CD4-positive, alpha-beta T cell treated with Interleukin-4 for 1 hour (primary cell): ENCODE measurements around the gene MATR3.
"Not testable (repeated sequence)": the region's sequence is repeated elsewhere in the genome, so short reads cannot be mapped to it uniquely, and the experiment has no call there.

Experiments
- DNase-seq, 2 donors: peaks; one replicate each; pipeline ENCODE4 v3.0.0-alpha.2; 2020 to 2022

MATR3 gene

DNA sequence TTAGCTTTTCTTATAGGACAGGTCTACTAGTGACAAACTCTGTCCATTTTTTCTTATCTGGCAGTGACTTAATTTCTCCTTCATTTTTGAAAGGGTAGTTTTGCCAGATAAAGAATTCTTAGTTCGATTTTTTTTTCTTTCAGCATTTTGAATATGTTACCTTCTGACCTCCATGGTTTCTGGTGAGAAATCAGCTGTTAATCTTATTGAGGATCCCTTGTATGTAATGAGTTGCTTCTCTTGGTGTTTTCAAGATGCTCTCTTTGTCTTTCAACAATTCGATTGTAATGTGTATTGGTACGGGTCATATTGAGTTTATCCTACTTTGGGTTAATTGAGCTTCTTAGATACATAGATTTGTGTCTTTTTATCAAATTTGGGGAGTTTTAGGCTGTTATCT is 60.6 kb downstream of the MATR3 start:
- no peak for DNase-seq

GRCh38 chr5:139355900-139356299 is 62.4 kb downstream of the MATR3 start:
- not testable (repeated sequence) for DNase-seq

- no peak for DNase-seq
Observed at GRCh38 chr5:139358064-139358463, 64.5 kb downstream of the MATR3 start.

DNA sequence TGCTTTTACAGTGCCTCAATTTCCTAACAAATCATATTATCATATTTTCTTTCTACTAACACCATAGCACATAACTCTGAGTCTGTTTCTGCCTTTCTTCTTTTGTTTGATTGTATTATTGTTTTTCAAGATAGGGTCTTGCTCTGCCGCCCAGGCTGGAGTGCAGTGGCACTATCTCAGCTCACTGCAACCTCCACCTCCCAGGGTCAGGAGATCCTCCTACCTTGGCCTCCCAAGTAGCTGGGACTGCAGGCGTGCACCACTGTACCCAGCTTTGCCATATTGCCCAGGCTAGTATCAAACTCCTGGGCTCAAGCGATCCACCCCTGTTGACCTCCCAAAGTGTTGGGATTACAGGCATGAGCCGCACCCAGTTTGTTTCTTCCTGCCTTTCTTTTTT is 66.8 kb downstream of the MATR3 start:
- no peak for DNase-seq

GRCh38 chr5:139361835-139362429 is 68.4 kb downstream of the MATR3 start:
- DNase-seq: no peak

- no peak for DNase-seq
Observed at GRCh38 chr5:139363937-139364336, 70.4 kb downstream of the MATR3 start.

DNA sequence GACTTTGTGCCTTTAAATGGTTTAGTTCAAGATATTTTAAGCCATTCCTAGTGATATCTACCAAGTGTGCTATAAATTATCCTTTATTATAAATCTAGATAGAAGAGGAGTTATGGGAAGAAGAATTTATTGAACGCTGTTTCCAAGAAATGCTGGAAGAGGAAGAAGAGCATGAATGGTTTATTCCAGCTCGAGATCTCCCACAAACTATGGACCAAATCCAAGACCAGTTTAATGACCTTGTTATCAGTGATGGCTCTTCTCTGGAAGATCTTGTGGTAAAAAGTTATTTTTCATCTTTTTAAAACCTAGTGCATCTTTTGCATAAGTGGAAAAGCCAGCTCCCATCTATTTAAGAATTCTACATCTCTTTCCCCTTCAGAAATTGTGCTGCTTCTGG is 70.9 kb downstream of the MATR3 start:
- DNase-seq: no peak

- peak in 1 of 2 donors; percentile 22 for DNase-seq
Observed at GRCh38 chr5:139368613-139369012, 75.1 kb downstream of the MATR3 start.

GRCh38 chr5:139369181-139369580 is 75.6 kb downstream of the MATR3 start:
- DNase-seq: no peak

DNA sequence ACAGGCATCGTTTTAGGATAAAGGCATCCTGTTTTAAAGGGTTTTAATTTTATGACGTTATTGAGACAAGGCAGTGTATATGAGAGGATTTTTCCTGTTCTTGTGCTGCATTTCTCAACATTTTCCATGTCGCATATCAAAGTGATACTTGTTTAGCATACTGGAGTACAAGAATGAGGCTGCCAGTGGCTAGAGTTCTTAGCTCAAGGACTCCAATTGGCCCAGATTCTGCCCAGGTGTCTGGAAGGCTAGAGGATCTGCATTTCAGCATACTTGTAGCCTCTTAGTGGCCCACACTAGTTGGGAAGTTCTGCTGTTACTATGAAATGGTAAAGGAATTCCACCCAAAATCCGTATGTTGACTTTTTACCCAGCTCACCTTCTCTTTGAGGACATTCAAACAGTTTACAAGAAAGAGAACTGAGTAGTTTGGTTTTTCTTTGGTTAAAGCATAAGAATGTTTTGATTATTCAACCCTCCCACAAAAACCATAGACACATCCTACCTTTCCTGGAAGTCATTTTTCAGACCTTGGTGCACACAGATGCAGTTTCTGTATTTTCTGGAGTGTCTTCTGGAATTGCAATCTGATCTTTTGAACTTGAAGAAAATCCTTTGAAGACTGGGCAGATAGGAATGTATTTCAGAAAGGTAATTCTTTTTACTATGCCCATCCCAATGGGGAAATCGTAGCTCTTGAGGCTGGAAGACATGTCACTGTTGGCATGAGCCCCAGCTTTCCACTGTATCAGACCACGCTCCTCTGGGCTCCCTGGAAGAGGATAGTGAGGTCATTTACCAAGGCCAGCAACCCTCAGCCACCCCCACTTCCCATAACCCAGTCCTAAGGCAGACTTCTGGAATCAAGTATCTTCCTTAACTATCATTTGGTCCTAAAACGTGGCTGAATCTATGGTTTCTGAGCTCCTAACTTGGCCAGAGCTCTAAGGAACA is 78.2 kb downstream of the MATR3 start:
- DNase-seq: peak in 1 of 2 donors; percentile 8

DNA sequence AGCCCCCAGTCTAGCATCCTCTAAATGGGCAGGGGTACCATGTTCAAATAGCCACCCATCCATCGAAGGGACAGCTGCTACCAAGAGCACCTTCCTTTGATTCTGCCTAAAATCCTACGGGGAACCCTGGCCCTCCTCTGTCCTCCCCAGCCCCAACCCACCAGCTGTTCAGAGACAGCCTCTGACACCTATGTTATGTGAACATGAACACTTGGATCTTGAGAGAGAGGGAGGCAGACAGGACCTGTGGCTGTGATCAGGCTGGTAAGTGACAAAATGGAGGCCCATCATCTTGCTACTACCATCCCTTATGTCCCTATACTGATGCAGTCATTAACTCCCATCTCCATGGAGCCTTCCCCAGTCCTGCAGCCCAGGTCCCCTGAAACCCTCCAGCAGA is 81.4 kb downstream of the MATR3 start:
- peak in 1 of 2 donors; percentile 5 for DNase-seq

- no peak for DNase-seq
Observed at GRCh38 chr5:139376364-139376763, 82.8 kb downstream of the MATR3 start.

DNA sequence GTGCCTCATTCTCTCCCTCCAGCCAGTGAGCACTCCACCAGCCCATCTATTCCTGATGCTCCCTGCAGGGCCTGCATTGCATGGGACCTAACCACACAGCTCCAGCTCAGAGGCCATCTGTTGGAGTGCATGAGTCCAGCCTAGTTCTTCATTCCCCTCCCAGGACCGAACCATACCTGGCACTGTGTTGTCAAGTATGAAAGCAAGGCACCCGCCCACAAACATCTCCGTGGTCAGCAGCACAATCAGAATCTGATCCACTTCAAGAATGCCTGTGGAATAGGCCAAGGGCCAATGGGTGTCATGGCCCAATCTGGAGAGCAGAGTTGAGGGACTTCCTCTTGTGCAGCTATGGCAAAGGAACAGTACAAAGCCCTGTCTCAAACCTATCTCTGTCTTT is 83.7 kb downstream of the MATR3 start:
- DNase-seq: no peak

DNA sequence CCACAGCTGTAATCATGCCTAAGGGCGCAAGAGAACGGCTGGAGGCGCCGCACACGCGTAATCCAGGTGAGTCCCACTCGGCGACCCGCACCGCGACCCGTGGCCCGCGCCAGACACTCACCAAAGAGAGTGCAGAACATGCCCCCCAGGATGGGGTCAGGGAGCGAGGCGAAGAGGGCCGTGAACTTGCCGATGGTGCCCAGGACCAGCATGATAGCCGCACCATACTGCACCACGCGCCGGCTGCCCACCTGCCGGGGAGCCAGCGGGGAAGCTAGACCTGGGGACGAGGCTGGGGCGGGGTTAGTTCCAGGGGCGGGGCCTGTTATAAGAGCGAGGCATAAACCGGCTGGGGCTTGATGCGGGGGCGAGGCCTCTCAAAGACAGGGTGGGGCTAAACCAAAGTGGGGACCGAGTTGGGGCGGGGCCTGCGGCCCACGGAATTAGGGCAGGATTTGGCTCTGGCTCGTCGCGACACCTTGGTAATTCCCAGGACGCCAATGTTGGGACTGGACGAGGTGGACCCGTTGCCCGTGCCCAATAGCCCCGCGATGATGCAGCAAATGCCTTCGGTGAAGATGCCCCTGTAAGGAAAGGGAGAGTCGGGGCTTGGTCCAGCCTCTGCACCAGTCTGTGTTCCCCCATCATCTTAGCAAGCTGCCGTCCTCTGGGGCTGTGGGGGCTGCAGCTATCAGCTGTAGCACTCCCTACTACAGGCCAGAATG is 84.7 kb downstream of the MATR3 start:
- no peak for DNase-seq

GRCh38 chr5:139378941-139379361 is 85.4 kb downstream of the MATR3 start:
- no peak for DNase-seq

GRCh38 chr5:139379626-139380449 is 86.3 kb downstream of the MATR3 start:
- no peak for DNase-seq
